Cerebellar cortex (tissue), 1 donor: ENCODE data around the gene GLS2.
"Not testable (repeated sequence)": the region's sequence is repeated elsewhere in the genome, so short reads cannot be mapped to it uniquely, and the experiment has no call there.

Experiments
- DNase-seq: peaks from one replicate; pipeline ENCODE4 v3.0.0-alpha.2; 2015; ENCODE audit warnings: low spot score

GLS2 gene

DNA sequence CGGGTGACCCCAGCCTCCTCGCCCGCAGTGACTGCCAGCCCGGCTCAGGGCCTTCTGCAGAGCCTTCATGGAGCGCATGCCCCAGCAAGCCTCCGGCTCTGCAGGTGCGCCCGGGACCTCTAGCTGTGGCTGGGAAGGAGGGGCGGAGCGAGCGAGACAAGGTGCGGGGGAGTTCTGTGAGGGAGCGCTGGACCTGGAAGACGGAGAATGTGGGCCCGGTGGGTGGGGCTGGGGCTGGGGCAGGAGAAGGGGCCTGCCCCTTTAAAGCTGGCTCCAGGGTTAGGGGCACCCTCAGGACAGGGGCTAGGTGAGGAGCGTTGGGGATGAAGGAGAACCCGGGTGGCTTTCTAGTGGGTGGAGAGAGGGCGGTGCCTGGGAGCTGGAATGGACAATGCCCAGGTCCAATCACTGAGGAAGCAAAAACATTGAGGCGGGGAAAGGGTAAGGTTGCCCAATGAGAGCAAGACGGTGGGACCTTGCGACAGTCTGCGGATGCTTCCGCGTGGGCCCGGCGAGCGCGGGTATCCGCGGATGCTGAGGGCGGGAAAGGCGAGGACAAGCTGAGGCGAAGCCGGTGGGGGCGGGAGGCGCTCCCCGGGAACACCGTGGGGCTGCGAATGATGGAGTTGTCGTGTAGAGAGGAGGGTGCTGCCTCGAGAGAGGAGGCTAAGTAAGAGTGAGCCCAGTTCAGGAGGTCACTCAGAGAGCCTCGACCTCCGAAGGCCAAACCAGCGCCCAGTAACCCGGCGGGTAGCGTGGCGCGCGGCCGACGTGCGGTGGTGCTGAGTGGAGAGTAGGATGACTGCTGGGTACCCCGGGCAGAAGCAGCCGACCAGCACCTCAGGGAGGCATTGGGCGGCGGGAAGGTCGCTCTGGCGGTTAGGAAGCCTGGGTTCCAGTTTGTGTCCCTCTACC is at the start of gene GLS2:
TSS of gene GLS2 (minus strand) at position 121 of the 915 bp plus-strand sequence. CDS start at position 78, 43 bp downstream.
- peak; percentile 94 for DNase-seq

DNA sequence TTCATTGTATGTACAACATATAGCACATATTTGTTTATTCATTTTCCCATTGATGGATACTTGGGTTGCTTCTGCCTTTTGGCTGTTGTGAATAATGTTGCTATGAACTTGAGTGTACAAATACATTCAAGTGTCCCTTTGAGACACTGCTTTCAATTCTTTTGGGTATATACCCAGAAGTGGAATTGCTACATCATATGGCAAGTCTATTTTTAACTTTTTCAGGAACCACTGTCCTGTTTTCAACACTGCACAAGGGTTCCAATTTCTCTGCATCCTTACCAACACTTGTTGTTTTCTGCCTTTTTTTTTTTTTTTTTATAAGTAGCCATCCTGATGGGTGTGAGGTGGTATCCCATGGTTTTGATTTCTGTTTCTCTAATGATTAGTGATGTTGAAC is 49.6 kb upstream of the GLS2 start:
- no peak for DNase-seq

DNA sequence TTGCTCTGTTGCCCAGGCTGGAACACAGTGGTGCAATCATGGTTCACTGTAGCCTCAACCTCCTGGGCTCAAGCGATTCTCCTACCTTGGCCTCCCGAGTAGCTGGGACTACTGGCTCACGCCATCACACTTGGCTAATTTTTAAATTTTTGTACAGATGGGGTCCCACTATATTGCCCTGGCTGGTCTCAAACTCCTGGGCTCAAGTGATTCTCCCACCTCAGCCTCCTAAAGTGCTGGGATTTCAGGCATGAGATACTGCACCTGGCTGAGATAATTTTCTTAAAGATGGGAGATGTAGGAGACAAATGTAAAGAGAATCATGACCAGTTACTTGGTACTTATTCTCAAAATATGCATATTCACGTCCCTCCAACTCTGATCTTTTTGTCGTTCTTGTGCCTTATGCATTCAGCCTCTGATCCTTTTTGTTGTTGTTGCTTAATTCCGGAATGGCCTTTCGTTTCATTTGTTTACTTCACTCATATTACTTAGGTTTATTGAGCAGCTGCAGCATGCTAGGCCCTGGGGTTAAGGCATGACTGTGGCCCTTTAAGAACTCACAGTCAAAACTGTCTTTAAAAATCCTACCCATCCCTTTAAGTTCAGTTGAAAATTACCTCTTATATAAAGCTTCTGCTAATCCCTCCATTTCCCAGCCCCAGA is 42.6 kb upstream of the GLS2 start:
- DNase-seq = no peak

DNA sequence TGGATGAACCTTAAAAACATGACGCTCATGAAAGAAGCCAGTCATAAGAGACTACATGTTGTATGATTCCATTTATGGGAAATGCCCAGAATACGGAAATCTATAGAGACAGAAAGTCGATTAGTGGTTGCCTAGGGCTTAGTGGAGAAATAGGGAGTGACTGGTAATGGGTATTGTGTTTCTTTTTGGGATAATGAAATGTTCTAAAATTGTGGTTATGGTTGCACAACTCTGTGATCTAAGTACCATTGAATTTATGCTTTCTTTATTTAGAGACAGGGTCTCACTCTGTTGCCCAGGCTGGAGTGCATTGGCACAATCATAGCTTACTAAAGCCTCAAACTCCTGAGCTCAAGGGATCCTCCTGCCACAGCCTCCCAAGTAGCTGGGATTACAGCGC is 41.7 kb upstream of the GLS2 start:
- DNase-seq = no peak

DNA sequence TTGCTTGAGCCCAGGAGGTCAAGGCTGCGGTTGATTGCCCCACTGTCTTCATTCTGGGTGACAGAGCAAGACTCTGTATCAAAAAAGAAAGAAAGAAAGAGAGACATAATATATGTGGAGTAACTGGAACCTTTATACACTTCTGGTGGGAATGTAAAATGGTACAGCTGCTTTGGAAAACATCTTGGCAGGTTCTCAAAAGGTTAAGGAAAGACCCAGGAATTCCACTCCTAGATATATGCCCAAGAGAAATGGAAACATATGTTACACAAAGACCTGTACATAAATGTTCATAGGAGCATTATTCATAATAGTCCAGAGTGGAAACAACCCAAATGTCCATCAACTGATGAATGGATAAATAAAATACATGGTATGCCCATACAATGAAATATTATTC is 40.9 kb upstream of the GLS2 start:
- DNase-seq = no peak

DNA sequence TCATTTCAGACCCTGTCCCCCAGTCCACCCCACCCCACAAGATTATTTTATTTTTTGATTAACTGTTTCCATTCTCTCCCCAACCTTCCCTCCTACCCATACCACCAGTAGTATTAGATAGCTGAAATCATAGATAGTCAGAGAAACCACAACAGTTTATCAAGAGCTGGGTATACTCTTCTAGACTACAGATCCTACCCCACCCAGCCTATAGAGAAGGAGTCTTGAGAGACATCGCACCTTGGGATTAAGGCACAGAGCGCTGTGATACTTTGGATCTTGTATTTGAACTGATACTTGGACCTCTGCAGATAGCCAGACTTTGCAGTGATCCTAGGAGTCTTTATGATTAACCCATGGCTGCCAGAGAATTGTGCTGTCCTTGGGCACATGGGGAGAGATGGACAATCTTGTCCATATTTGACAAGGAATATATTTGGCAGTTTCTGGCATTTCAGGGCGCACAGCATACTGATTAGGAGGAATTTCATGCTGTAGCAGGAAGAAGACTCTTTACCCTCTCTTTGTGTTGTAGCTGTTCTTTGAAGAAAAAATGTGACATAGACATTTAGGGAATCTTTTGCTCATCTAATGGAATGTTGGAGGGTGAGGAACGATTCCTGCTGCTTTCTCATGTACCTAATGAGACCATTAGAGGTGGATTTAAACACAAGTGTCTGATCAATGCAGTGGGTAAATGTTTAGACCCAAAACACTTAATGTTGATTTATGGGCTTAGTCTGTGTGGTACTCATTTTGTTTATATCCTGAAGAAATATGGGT is 34.6 kb upstream of the GLS2 start:
- DNase-seq = peak; percentile 54

DNA sequence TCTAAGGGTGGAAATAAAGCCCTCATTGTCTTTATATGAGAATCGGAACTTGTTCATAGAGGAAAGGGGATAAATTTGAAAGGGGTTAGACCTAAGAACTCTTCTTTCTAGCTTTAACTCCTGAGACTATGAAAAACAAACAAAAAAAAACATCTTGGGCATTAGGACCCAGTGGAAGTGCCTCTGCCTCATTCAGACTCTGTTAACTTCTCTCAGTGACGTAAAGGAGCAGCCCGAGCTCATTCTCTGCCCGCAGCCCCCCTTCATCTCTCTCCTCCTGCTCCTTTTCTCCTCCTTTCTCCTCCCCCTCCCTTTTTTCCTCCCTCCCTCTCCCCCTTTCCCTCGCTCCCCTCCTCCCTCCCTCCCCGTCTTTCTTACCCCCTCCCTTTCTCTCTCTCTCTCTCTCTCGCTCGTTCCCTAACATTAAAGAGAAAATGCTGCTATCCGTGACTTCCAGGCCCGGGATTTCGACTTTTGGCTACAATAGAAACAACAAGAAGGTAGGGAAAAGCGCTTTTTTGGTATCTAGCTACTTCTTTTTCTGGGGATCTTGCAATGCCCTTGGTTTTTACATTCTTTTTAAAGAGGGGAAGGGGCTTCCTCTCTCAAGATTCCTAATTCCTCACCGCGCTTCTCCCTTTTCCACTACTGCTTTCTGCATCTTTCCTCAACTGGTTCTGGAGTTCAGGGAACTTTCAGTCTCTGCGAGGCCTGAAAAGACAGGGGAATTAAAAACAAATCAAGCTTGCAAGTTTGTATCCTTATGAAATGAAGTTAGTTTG is 33.8 kb upstream of the GLS2 start, which contains the start of gene RBMS2:
TSS of gene RBMS2 (plus strand) at position 231 of the 782 bp plus-strand sequence. CDS start at position 435, 204 bp downstream.
- peak; percentile 94 for DNase-seq

DNA sequence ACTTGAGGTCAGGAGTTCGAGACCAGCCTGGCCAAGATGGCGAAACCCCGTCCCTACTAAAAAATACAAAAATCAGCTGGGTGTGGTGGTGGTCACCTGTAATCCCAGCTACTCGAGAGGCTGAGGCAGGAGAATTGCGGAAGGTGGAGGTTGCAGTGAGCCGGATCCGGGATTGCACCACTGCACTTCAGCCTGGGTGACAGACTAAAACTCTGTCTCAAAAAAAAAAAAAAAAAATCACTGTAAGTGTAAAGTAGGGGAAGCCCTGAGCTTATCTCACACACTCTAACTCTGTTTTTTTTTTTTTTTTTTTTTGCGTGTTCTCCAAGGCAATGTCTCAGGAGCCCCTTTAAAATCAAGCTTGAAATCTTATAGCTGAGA is 33.2 kb upstream of the GLS2 start:
- no peak for DNase-seq

DNA sequence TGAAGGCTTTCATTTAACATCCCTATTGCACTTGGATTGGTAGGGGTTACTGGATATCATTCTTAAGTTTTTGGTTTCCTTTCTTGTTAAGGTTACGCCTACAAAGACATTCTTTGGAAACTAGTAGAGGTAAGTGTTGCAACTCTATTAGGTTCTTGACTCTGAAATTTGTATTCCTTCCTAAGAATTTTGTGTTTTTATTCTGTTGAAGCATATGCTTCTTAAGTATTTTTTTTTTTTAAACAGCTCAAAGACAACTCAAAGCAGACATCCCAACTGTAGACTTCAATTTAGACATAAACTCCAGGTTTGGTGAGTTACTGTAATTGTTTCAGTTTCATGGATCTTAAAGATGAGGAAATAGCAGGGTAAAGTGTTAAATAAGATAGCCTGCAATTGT is 32.5 kb upstream of the GLS2 start:
- no peak for DNase-seq

DNA sequence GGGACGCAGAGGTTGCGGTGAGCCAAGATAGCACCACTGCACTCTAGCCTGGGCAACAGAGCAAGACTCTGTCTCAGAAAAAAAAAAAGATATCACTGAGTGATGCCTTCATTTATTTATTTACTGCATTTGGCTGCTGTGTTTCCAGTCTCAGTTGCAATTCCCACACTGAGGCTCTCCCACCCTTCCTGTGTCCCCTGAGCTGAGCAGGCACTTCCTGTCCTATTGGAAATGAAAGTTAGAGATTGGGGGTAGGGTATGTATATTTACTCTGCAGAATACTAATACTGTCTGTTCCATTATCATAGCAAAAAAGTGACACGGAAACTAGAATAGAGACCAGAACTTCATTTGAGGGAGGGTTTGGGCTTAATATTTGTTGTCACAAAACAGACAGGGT is 32.1 kb upstream of the GLS2 start:
- no peak for DNase-seq

DNA sequence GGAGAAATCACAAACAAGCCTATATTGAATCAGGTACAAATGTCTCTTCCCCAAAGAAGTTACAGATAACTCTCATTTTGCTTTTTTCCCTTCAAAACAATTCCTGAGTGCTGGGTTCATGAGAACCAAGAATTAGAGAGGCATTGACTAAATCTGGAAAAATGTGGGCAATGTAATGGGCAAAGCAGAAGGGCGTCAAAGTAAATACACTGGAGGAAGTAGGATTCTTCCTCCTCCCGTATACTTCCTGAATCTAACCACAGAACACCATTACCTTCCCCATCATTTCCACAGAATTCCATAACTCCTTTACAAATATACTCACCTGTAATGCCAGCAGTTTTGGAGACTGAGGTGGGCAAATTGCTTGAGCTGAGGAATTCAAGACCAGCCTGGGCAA is 30.6 kb upstream of the GLS2 start:
- DNase-seq = no peak

DNA sequence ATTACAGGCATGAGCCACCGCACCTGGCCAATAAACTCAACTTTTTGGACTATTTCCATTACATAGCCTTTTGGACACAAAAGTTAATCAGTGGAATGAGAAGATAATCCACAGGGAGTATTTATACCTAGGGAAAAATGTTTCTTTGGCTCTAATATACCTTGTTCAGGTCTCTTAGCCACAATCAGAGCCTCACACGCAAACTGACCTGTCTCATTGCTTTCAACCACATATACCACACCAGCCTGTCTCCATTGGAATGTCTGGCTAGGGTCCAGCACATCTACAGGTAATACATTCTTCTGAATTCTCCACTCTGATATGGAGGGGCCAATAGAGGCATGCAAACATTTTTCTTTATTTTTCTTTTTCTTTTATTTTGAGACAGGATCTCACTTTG is 29.9 kb upstream of the GLS2 start:
- no peak for DNase-seq

DNA sequence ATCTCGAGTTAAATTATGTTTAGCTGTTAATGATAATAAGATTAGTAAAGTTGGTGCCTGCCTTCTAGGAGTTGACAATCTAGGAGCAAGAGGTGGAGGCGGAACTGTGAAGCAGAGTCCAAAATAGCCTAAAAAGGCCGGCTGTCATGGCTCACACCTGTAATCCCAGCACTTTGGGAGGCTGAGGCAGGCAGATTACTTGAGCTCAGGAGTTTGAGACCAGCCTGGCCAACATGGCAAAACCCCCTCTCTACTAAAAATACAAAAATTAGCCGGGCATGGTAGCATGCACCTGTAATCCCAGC is 26.0 kb upstream of the GLS2 start:
- not testable (repeated sequence) for DNase-seq

DNA sequence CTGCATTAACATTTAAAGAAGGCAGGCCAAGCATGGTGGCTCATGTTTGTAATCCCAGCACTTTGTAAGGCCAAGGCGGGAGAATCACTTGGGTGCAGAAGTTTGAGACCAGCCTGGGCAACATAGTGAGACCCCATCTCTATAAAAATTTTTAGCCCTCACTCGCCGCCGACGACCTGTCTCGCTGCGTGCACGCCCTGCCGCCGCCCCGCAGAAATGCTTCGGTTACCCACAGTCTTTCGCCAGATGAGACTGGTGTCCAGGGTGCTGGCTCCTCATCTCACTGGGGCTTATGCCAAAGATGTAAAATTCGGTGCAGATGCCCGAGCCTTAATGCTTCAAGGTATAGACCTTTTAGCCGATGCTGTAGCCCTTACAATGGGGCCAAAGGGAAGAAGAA is 22.8 kb upstream of the GLS2 start:
- no peak for DNase-seq

DNA sequence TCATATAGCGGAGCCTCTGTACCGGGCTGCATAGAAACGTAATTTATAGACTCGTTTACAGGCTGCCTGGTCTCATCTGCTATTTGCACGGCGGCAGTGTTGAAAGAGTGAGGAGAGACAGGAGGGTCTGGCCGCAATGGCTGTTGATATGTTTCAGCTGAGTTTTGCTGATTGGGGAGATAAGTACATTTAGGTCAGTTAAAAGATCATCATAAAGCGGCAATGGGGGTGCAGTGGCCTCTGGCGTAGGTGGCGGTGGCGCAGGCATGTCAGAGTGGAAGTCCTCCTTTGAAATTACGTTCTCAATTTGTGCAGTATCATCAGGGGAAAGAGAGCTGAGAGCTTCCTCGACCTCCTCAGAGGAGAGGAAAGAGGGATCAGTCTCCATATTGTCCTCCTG is 11.9 kb upstream of the GLS2 start:
- not testable (repeated sequence) for DNase-seq

DNA sequence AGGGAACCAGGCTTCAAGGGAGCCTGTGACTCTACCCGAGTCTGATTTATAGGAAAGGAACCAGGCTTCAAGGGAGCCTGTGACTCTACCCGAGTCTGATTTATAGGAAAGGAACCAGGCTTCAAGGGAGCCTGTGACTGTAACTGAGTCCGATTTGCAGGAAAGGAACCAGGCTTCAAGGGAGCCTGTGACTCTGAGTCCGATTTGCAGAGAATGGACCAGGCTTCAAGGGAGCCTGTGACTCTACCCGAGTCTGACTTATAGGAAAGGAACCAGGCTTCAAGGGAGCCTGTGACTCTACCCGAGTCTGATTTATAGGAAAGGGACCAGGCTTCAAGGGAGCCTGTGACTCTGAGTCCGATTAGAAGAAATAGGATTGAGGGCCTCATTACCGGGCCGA is 11.5 kb upstream of the GLS2 start:
- DNase-seq = not testable (repeated sequence)

DNA sequence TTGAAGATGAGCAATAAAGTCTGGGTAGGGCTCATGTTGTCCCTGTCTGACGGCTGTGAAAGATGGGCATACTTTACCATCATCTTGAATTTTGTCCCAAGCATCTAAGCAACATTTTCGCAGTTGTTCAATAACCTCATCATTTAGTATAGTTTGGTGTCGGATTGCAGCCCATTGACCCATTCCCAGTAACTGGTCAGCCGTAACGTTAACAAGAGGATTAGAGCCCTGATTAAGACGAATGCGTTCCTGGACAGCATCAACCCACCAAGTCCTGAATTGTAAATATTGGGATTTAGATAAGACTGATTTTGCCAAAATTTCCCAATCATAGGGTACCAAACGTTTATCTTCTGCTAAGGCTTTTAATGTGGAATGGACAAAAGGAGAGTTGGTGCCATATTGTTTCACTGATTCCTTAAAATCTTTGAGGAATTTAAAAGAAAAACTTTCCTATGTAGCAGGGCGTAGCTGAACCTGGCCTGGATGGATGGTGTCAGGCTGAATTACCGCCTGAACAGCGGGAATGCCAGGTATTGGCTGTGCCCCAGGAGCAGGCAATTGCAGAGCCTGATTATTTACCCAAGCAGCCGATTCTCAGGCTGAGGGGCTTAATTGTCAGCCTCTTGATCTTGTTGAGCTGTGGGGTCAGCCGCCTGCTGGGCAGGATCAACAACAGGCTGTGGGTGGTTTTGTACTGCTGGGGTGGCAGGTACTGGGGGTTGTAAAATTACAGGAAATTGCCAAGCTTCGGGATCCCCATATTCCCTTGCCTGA is 10.4 kb upstream of the GLS2 start:
- DNase-seq = not testable (repeated sequence)

DNA sequence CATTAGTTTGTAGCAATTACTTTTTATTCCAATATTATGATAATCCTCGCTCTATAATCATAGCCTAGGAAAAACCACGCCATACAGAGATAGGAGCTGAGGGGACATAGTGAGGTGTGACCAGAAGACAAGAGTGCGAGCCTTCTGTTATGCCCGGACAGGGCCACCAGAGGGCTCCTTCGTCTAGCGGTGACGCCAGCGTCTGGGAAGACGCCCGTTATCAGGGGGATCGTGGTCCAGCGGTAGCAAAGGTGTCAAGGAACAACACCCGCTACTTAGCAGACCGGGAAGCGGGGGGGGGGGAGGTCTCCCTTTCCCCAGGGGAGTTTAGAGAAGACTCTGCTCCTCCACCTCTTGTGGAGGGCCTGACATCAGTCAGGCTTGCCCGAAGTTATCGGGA is 8.7 kb upstream of the GLS2 start:
- DNase-seq = peak; percentile 69

DNA sequence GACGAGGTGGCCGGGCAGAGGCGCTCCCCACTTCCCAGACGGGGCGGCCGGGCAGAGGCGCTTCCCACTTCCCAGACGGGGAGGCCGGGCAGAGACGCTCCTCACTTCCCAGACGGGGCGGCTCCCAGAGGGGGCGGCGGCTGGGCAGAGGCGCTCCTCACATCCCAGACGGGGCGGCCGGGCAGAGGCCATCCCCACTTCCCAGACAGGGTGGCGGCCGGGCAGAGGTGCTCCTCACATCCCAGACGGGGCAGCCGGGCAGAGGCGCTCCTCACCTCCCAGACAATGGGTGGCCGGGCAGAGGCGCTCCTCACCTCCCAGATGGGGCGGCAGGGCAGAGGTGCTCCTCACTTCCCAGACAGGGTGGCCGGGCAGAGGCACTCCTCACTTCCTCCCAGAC is 6.5 kb upstream of the GLS2 start:
- DNase-seq = not testable (repeated sequence)

DNA sequence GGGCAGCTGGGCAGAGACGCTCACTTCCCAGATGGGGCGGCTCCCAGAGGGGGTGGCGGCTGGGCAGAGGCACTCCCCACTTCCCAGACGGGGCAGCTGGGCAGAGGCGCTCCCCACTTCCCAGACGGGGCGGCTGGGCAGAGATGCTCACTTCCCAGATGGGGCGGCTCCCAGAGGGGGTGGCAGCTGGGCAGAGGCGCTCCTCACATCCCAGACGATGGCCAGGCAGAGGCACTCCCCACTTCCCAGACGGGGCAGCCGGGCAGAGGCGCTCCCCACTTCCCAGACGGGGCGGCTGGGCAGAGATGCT is 6.1 kb upstream of the GLS2 start:
- DNase-seq = not testable (repeated sequence)

DNA sequence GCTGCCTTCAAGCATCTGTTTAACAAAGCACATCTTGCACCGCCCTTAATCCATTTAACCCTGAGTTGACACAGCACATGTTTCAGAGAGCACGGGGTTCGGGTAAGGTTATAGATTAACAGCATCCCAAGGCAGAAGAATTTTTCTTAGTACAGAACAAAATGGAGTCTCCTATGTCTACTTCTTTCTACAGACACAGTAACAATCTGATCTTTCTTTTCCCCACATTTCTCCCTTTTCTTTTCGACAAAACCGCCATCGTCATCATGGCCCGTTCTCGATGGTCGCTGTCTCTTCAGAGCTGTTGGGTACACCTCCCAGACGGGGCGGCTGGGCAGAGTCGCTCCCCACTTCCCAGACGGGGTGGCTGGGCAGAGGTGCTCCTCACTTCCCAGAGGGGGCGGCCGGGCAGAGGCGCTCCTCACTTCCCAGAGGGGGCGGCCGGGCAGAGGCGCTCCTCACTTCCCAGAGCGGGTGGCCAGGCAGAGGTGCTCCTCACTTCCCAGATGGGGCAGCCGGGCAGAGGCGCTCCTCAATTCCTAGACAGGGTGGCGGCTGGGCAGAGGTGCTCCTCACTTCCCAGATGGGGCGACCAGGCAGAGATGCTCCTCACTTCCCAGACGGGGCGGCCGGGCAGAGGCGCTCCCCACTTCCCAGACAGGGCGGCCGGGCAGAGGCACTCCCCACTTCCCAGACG is 5.6 kb upstream of the GLS2 start:
- DNase-seq = not testable (repeated sequence)
